Pancreas (tissue), 10 donors: ENCODE data around the gene MYO1E. TPM values are rescaled to one million over a fixed set of nuclear protein-coding genes. Genes with fewer than 3 reads are reported as not detected.

ENCODE experiments used
- ATAC-seq, 4 donors: fragments of 200-7000 bp; cut with Tn5 transposase; one replicate each; pipeline versions ENCODE4 v1.8.0 to v1.9.1; 2020; ENCODE audit warnings: mild to moderate bottlenecking in 4 of 4, moderate library complexity in 4 of 4
- DNase-seq, 6 donors: peaks; one replicate each; pipeline ENCODE4 v3.0.0-alpha.2; 2020
- FAIRE-seq: peaks from 2 replicates; lab custom pipeline; 2012; peaks lifted over from hg19 to GRCh38; lab: Jason Lieb, UNC
- H3K27ac ChIP-seq, 4 donors: fragments of 200-600 bp; sonication (generic); 1 replicate in 3 of 4; 2 replicates in 1 of 4; pipeline versions ENCODE4 v1.5.0 to v1.8.0; 2020
- H3K27me3 ChIP-seq, 4 donors: fragments of 200-600 bp; one replicate each; pipeline ENCODE4 v1.8.0; 2021
- H3K36me3 ChIP-seq, 3 donors: fragments of 200-600 bp; sonication (generic) in 1 of 3; one replicate each; pipeline versions ENCODE4 v1.5.0 to v1.8.0; 2020 to 2021
- H3K4me1 ChIP-seq, 3 donors: fragments of 200-600 bp; one replicate each; pipeline ENCODE4 v1.8.0; 2021
- H3K4me3 ChIP-seq, 4 donors: fragments of 200-600 bp; sonication (generic) in 2 of 4; one replicate each; pipeline versions ENCODE4 v1.5.0 to v1.8.0; 2020 to 2021
- H3K9me3 ChIP-seq, 4 donors: fragments of 200-600 bp; one replicate each; pipeline ENCODE4 v1.8.0; 2021
- CTCF ChIP-seq, 4 donors: fragments of 200-600 bp; sonication (generic) in 3 of 4; IDR thresholded peaks; one replicate each; pipeline versions ENCODE4 v1.5.0 to v1.8.0; 2021; ENCODE audit warnings: antibody characterized with exemption in 4 of 4
- WGBS, 2 donors: extraction: QIAGEN DNeasy Blood & Tissue Kit; methylation state at CpG; one replicate each; pipeline ENCODE4 v1.1.7; 2013; 5-methylcytosine and 5-hydroxymethylcytosine counted together
- intact Hi-C, 3 donors: fragments of 100-400 bp; cut with DNase I; formaldehyde crosslinking; loops; one replicate each; pipeline versions ENCODE4 v1.11.1 to v1.14.2; 2022
- polyA plus RNA-seq, 2 donors: library from polyadenylated mRNA; stranded (reverse); fragments of 200-250 nt; gene quantifications; one replicate each; pipeline ENCODE4 v1.2.3, GENCODE V29; 2013
- total RNA-seq, 6 donors: library from RNA; stranded (reverse); fragmentation: NEBNext Ultra II Directional in 4 of 6; extraction: Animal tissue kit (Norgen Biotek cat#: 25700) in 4 of 6; gene quantifications; one replicate each; pipeline versions ENCODE4 v1.2.1 to v1.2.4, GENCODE V29; 2021 to 2023
- donor health status: healthy with polysubstance abuse.
- donor health status: DM: no; HTN: no; CAD: no; lungs with moderate emphysema.
- donor health status: DM: no; HTN: no; CAD: no.
- donor health status: control.
- donor health status: control.
- donor health status: Bipolar disorder and iron deficiency.
- donor health status: DM: yes; HTN: yes; CAD: no.
- donor health status: DM: no; HTN: no; CAD: no.
- donor health status: DM: no; HTN: no; CAD: no.
- donor health status: DM: yes; HTN: yes; CAD: no.

MYO1E gene
- total RNA-seq: 10 to 100 TPM; 19.2 to 81.1 (median 29.1) TPM
- 1 to 10 TPM; 7.8 to 10.0 TPM for polyA plus RNA-seq

- peak; percentile 91 to 96 (median 92) for ATAC-seq
- no peaks in the 10 kb centered on the region for H3K36me3 ChIP-seq
- no peaks in the 10 kb centered on the region for H3K27me3 ChIP-seq
- H3K9me3 ChIP-seq: no peaks in the 10 kb centered on the region
- FAIRE-seq: peak; percentile 61
- peak within 1 kb of the TSS; percentile 74 to 94 (median 84) for H3K4me3 ChIP-seq
- H3K4me1 ChIP-seq: peaks cover 0 to 6% (median 3%) of the 10 kb centered on the region in 3 donors
- peak within 1 kb of the TSS; percentile 90 to 96 (median 91) for H3K27ac ChIP-seq
- DNase-seq: peak; percentile 82 to 93 (median 90)
- no peak for TF ChIP-seq CTCF (IDR thresholded peaks at IDR 0.05)
- intact Hi-C loops: no loop called here
- 0% methylated on average over 74 of the region's 74 CpGs for WGBS, 2 donors
Measured at GRCh38 chr15:59372352-59373211, at the start of gene MYO1E. MYO1E (minus strand) TSS chr15:59372871; CDS start chr15:59372500, 371 bp downstream.

- no peak overlapping the region for H3K27ac ChIP-seq
- H3K4me1 ChIP-seq: no peaks in the 10 kb centered on the region
- TF ChIP-seq CTCF (IDR thresholded peaks at IDR 0.05): no peak
- intact Hi-C loops: no loop called here
- DNase-seq: no peak
- H3K9me3 ChIP-seq: no peaks in the 10 kb centered on the region
- ATAC-seq: no peak
- H3K4me3 ChIP-seq: no peak overlapping the region
- no peaks in the 10 kb centered on the region for H3K36me3 ChIP-seq
- FAIRE-seq: no peak
- 47% methylated on average over 12 to 13 of the region's 16 CpGs for WGBS, 2 donors
- no peaks in the 10 kb centered on the region for H3K27me3 ChIP-seq
Measured at GRCh38 chr15:59420986-59421618, 48.4 kb upstream of the MYO1E start.

DNA sequence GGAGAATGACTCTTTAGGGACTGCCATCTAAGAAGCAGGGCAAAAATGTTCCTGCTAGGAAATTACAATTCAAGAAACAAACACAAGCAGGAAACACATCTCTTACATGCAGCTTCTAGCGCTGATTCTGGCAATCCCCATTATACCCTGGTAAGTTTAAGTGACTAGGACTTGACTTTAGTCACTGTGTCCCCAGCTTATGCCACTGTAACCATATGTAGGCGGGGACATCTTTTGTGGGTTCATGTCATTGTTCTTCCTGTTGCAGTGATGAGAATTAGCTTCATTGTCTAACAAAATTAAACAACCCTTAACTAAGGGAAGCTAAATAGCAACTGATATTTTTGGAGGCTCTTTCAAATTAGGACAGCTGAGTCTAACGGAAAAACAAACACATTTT, 47.4 kb upstream of the MYO1E start:
- Histone ChIP-seq H3K27me3 (no peaks in the 10 kb centered on the region), H3K27ac (no peak overlapping the region), H3K4me3 (no peak overlapping the region), H3K36me3 (no peaks in the 10 kb centered on the region), H3K4me1 (no peaks in the 10 kb centered on the region), H3K9me3 (no peaks in the 10 kb centered on the region)
- ATAC-seq (no peak), FAIRE-seq (no peak), DNase-seq (no peak)
- TF ChIP-seq CTCF (IDR thresholded peaks at IDR 0.05): no peak
- intact Hi-C loops: no loop called here
- 69 to 86% methylated on average over 3 of the region's 3 CpGs for WGBS, 2 donors

DNA sequence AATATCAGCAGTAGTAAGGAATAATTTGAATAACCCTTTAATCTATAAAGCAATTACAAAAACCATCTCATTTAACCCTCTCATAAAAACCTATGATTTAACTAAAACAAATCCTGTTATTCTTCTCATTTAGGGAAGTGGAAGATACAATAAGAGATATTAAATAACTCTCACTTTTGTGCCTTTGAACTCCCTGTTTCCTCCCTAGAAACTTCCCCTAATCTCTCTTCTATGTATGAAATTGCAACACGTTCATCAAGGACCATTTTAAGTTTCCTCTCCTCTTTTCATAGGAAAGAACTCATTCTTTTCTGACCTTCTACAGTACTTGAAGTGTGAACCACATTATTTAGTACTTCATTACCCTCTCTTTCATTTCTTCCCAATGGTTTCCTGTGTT, 46.5 kb upstream of the MYO1E start:
- H3K9me3 ChIP-seq: no peaks in the 10 kb centered on the region
- H3K27me3 ChIP-seq: no peaks in the 10 kb centered on the region
- DNase-seq (no peak), ATAC-seq (no peak), FAIRE-seq (no peak)
- no peak overlapping the region for H3K27ac ChIP-seq
- H3K36me3 ChIP-seq: no peaks in the 10 kb centered on the region
- WGBS, 2 donors: 59 to 61% methylated on average over 1 of the region's 1 CpG
- no peaks in the 10 kb centered on the region for H3K4me1 ChIP-seq
- no peak for TF ChIP-seq CTCF (IDR thresholded peaks at IDR 0.05)
- no peak overlapping the region for H3K4me3 ChIP-seq
- intact Hi-C loops: no loop called here
